ENCODE data around the gene AKAP6. TPM values are rescaled to one million over a fixed set of nuclear protein-coding genes. Genes with fewer than 3 reads are reported as not detected.

AKAP6 gene
- total RNA-seq, 1 experiment from 2014 or later = 2.8 TPM

DNA sequence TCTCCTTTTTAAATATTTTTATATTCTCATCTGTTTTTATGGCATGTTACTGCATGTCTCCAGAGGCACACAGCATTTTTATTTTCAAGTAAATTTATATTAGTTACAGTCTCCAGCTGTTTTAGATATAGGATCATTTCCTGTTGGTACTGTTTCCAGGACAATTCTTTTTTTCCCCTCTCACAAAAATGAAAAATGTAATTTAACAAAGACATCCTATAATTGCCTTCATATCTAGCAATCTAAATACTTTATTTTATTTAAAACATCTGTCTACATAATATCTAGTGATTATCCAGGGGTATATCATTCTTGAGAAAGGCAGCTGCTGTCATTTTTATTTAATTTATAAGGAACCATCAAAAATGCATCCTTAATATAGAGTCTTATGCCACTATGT is 337.2 kb downstream of the AKAP6 start:
- intact Hi-C loops (cut with micrococcal nuclease; ENCODE audit: unreplicated experiment) = no loop called here
- no peak overlapping the region for H3K4me3 Mint-ChIP-seq (ENCODE audit: low read depth, unreplicated experiment)
- no peak overlapping the region for H3K27ac Mint-ChIP-seq (ENCODE audit: unreplicated experiment)
- no peaks in the 10 kb centered on the region for H3K9me3 Mint-ChIP-seq (ENCODE audit: low read depth, unreplicated experiment)
- TF ChIP-seq, protein P1, sequence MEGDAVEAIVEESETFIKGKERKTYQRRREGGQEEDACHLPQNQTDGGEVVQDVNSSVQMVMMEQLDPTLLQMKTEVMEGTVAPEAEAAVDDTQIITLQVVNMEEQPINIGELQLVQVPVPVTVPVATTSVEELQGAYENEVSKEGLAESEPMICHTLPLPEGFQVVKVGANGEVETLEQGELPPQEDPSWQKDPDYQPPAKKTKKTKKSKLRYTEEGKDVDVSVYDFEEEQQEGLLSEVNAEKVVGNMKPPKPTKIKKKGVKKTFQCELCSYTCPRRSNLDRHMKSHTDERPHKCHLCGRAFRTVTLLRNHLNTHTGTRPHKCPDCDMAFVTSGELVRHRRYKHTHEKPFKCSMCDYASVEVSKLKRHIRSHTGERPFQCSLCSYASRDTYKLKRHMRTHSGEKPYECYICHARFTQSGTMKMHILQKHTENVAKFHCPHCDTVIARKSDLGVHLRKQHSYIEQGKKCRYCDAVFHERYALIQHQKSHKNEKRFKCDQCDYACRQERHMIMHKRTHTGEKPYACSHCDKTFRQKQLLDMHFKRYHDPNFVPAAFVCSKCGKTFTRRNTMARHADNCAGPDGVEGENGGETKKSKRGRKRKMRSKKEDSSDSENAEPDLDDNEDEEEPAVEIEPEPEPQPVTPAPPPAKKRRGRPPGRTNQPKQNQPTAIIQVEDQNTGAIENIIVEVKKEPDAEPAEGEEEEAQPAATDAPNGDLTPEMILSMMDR (IDR thresholded peaks at IDR 0.05; ENCODE audit: unreplicated experiment) = no peak
- DNase-seq = no peak
- peaks cover 26% of the 10 kb centered on the region for H3K27me3 Mint-ChIP-seq (ENCODE audit: unreplicated experiment)
- BruUV-seq (replicated peaks) = no TSS peak
- no peaks in the 10 kb centered on the region for H3K4me1 Mint-ChIP-seq (ENCODE audit: low read depth, unreplicated experiment)
- H3K36me3 Mint-ChIP-seq (ENCODE audit: insufficient read depth, unreplicated experiment) = no peaks in the 10 kb centered on the region
- CTCF ChIA-PET = no interaction called here

DNA sequence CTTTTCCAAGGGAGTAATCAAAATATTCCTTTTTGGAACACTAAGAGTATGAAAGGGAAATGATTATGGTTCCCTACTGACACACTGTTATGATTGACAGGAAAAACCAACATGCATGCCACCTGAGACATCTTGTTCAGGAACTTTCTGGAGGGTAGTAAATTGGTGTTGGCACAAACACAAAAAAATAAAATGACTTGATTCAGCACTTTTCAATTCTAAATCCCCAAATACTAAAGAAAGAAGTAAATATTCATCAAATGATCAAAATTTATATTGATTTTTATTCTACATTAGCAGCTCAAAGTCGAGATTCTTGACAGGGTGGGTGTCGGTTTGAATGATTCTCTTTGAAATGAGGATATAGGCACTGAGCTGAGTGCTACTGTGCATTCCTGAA is 338.2 kb downstream of the AKAP6 start:
- H3K27ac Mint-ChIP-seq (ENCODE audit: unreplicated experiment) = no peak overlapping the region
- H3K4me3 Mint-ChIP-seq (ENCODE audit: low read depth, unreplicated experiment) = no peak overlapping the region
- H3K36me3 Mint-ChIP-seq (ENCODE audit: insufficient read depth, unreplicated experiment) = no peaks in the 10 kb centered on the region
- CTCF ChIA-PET = no interaction called here
- H3K27me3 Mint-ChIP-seq (ENCODE audit: unreplicated experiment) = peaks cover 21% of the 10 kb centered on the region
- TF ChIP-seq, protein P1 (IDR thresholded peaks at IDR 0.05; ENCODE audit: unreplicated experiment) = no peak
- intact Hi-C loops (cut with micrococcal nuclease; ENCODE audit: unreplicated experiment) = no loop called here
- H3K4me1 Mint-ChIP-seq (ENCODE audit: low read depth, unreplicated experiment) = no peaks in the 10 kb centered on the region
- no peaks in the 10 kb centered on the region for H3K9me3 Mint-ChIP-seq (ENCODE audit: low read depth, unreplicated experiment)
- no peak for DNase-seq
- BruUV-seq (replicated peaks) = no TSS peak

DNA sequence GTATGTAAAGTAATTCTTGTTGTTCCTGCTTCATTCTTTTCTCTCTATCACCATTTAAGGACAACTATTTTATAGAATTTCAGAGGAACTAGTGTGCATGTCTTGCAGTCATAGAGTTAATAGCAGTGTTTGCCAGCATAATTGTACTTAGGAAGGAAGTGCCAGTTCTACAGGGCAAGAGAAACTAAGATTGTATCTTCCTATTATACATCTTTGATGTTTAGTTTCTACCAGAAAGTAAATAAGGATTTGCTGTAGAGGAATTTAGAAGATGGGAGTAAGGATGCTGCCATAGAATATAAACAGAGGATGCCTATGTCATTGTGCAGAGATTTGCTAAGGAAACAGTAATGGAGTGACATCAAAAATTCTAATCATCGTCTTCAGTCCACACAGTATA is 338.7 kb downstream of the AKAP6 start:
- CTCF ChIA-PET = no interaction called here
- no TSS peak for BruUV-seq (replicated peaks)
- intact Hi-C loops (cut with micrococcal nuclease; ENCODE audit: unreplicated experiment) = no loop called here
- Mint-ChIP-seq H3K4me1 (ENCODE audit: low read depth, unreplicated experiment) (no peaks in the 10 kb centered on the region), H3K36me3 (ENCODE audit: insufficient read depth, unreplicated experiment) (no peaks in the 10 kb centered on the region), H3K4me3 (ENCODE audit: low read depth, unreplicated experiment) (no peak overlapping the region), H3K27ac (ENCODE audit: unreplicated experiment) (no peak overlapping the region), H3K27me3 (ENCODE audit: unreplicated experiment) (peaks cover 19% of the 10 kb centered on the region), H3K9me3 (ENCODE audit: low read depth, unreplicated experiment) (no peaks in the 10 kb centered on the region)
- no peak for DNase-seq
- TF ChIP-seq, protein P1 (IDR thresholded peaks at IDR 0.05; ENCODE audit: unreplicated experiment) = no peak

DNA sequence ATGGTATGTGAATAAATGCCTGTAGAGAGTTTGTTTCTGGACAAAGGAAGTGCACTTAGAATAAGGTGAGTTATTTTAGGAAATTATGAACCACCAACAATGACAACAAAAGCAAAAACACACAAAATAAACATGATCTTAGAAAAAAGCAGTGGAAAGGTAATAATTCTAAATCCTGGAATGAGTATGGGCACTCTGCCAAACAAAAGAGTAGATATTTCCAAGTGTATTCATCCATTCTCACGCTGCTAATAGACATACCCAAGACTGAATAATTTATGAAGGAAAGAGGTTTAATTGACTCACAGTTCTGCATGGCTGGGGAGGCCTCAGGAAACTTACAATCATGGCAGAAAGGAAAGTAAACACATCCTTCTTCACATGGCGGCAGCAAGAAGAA is 340.3 kb downstream of the AKAP6 start:
- peaks cover 15% of the 10 kb centered on the region for H3K27me3 Mint-ChIP-seq (ENCODE audit: unreplicated experiment)
- H3K9me3 Mint-ChIP-seq (ENCODE audit: low read depth, unreplicated experiment) = no peaks in the 10 kb centered on the region
- no peak overlapping the region for H3K4me3 Mint-ChIP-seq (ENCODE audit: low read depth, unreplicated experiment)
- intact Hi-C loops (cut with micrococcal nuclease; ENCODE audit: unreplicated experiment) = no loop called here
- no TSS peak for BruUV-seq (replicated peaks)
- H3K27ac Mint-ChIP-seq (ENCODE audit: unreplicated experiment) = no peak overlapping the region
- DNase-seq = no peak
- CTCF ChIA-PET = no interaction called here
- no peaks in the 10 kb centered on the region for H3K4me1 Mint-ChIP-seq (ENCODE audit: low read depth, unreplicated experiment)
- no peaks in the 10 kb centered on the region for H3K36me3 Mint-ChIP-seq (ENCODE audit: insufficient read depth, unreplicated experiment)
- TF ChIP-seq, protein P1 (IDR thresholded peaks at IDR 0.05; ENCODE audit: unreplicated experiment) = no peak

DNA sequence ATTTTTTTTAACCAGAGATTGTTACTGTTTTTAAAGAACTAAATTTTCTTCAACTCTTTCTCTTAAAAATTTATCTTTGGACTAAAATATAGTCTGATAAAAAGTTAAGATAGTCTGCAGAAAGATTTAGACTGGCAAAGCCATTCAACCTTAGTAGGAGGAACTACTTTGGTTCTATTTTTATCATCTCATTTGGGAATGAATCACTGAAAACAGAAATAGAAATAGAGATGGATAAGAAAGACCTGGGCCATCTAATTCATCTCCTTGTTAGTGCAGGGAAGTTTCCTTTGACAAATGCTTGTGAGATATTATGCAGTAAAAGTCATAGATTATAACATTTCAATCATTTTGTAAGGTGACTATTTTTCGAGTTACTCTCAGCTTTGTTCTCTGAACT is 346.3 kb downstream of the AKAP6 start:
- H3K27ac Mint-ChIP-seq (ENCODE audit: unreplicated experiment) = no peak overlapping the region
- no peaks in the 10 kb centered on the region for H3K4me1 Mint-ChIP-seq (ENCODE audit: low read depth, unreplicated experiment)
- intact Hi-C loops (cut with micrococcal nuclease; ENCODE audit: unreplicated experiment) = no loop called here
- TF ChIP-seq, protein P1 (IDR thresholded peaks at IDR 0.05; ENCODE audit: unreplicated experiment) = no peak
- no TSS peak for BruUV-seq (replicated peaks)
- DNase-seq = no peak
- no peak overlapping the region for H3K4me3 Mint-ChIP-seq (ENCODE audit: low read depth, unreplicated experiment)
- H3K36me3 Mint-ChIP-seq (ENCODE audit: insufficient read depth, unreplicated experiment) = no peaks in the 10 kb centered on the region
- CTCF ChIA-PET = no interaction called here
- no peaks in the 10 kb centered on the region for H3K9me3 Mint-ChIP-seq (ENCODE audit: low read depth, unreplicated experiment)
- H3K27me3 Mint-ChIP-seq (ENCODE audit: unreplicated experiment) = peaks cover 14% of the 10 kb centered on the region
